HEK293 (cell line): ENCODE results near the gene UGT1A9.

Source experiments
- CTCF ChIA-PET: fragments of 350-600 bp; formaldehyde crosslinking; extraction: SDS; loops from one replicate; lab custom pipeline; 2021; ENCODE audit warnings: antibody characterized with exemption; lab: Yijun Ruan, JAX
- POLR2A ChIA-PET: fragments of 300-600 bp; formaldehyde crosslinking; extraction: SDS; loops from one replicate; lab custom pipeline; 2020; ENCODE audit warnings: antibody characterized with exemption, inconsistent platforms; lab: Yijun Ruan, JAX
- H3K27ac ChIP-seq: fragments of 200-500 bp; sonication (Bioruptor generic); 2 replicates; pipeline ENCODE4 v1.5.1; 2014; ENCODE audit warnings: low read depth, low read length, control low read depth, inconsistent platforms; ENCODE audit errors: extremely low read depth
- H3K36me3 ChIP-seq, 2 experiments: fragments of 200-500 bp in 1 of 2; sonication (Bioruptor generic) in 1 of 2; 1 replicate in 1 of 2; 2 replicates in 1 of 2; pipeline ENCODE4 v1.5.1; 2014 to 2017; ENCODE audit warnings: inconsistent platforms in 2 of 2, low read length in 2 of 2; ENCODE audit not compliant: control insufficient read depth in 2 of 2, insufficient read depth in 1 of 2
- H3K4me1 ChIP-seq: fragments of 200-500 bp; sonication (Bioruptor generic); 2 replicates; pipeline ENCODE4 v1.5.1; 2014; ENCODE audit warnings: mild to moderate bottlenecking, low read length, inconsistent platforms; ENCODE audit not compliant: control insufficient read depth, insufficient read depth
- H3K4me3 ChIP-seq: 2 replicates; pipeline ENCODE4 v1.5.1; 2011; ENCODE audit warnings: low read depth, mild to moderate bottlenecking, control low read depth, low read length, moderate library complexity
- H3K9me3 ChIP-seq: fragments of 200-500 bp; sonication (Bioruptor generic); 2 replicates; pipeline ENCODE4 v1.5.1; 2014; ENCODE audit warnings: low read depth, low read length, inconsistent platforms; ENCODE audit not compliant: control insufficient read depth, insufficient read depth
- EGR2 ChIP-seq: fragments of 450-650 bp; formaldehyde crosslinking; IDR thresholded peaks from 2 replicates; pipeline ENCODE4 v1.5.1; 2016; ENCODE audit warnings: low read depth, missing biosample characterization, missing genetic modification characterization
- TRIM28 ChIP-seq: IDR thresholded peaks from 2 replicates; pipeline ENCODE4 v1.6.1; 2011; ENCODE audit warnings: low read length, control low read depth, borderline replicate concordance
- ZBTB8A ChIP-seq: fragments of 450-650 bp; formaldehyde crosslinking; IDR thresholded peaks from 2 replicates; pipeline ENCODE4 v1.5.1; 2016; ENCODE audit warnings: missing biosample characterization, missing genetic modification characterization
- ZNF155 ChIP-seq: fragments of 450-650 bp; formaldehyde crosslinking; IDR thresholded peaks from 2 replicates; pipeline ENCODE4 v1.5.1; 2016; ENCODE audit warnings: missing biosample characterization, missing genetic modification characterization
- ZNF157 ChIP-seq: fragments of 450-650 bp; formaldehyde crosslinking; IDR thresholded peaks from 2 replicates; pipeline ENCODE4 v1.5.1; 2016; ENCODE audit warnings: missing biosample characterization, missing genetic modification characterization
- ZNF169 ChIP-seq: fragments of 450-650 bp; formaldehyde crosslinking; IDR thresholded peaks from 2 replicates; pipeline ENCODE4 v1.5.1; 2016; ENCODE audit warnings: missing biosample characterization, missing genetic modification characterization
- ZNF302 ChIP-seq: fragments of 450-650 bp; formaldehyde crosslinking; IDR thresholded peaks from 2 replicates; pipeline ENCODE4 v1.5.1; 2016; ENCODE audit warnings: missing biosample characterization, missing genetic modification characterization, low read depth
- ZNF37A ChIP-seq: fragments of 450-650 bp; IDR thresholded peaks from 2 replicates; pipeline ENCODE4 v1.5.1; 2018; ENCODE audit warnings: missing biosample characterization, missing genetic modification characterization
- ZNF501 ChIP-seq: fragments of 450-650 bp; formaldehyde crosslinking; IDR thresholded peaks from 2 replicates; pipeline ENCODE4 v1.5.1; 2016; ENCODE audit warnings: missing biosample characterization, missing genetic modification characterization
- ZNF529 ChIP-seq: fragments of 450-650 bp; formaldehyde crosslinking; IDR thresholded peaks from 2 replicates; pipeline ENCODE4 v1.5.1; 2017; ENCODE audit warnings: missing genetic modification characterization, missing biosample characterization; ENCODE audit not compliant: insufficient replicate concordance
- ZNF558 ChIP-seq: fragments of 450-650 bp; formaldehyde crosslinking; IDR thresholded peaks from 2 replicates; pipeline ENCODE4 v1.5.1; 2016; ENCODE audit warnings: missing biosample characterization, missing genetic modification characterization
- ZNF560 ChIP-seq: fragments of 450-650 bp; formaldehyde crosslinking; IDR thresholded peaks from 2 replicates; pipeline ENCODE4 v1.5.1; 2017; ENCODE audit warnings: missing biosample characterization, missing genetic modification characterization, borderline replicate concordance
- ZNF623 ChIP-seq: fragments of 450-650 bp; formaldehyde crosslinking; IDR thresholded peaks from 2 replicates; pipeline ENCODE4 v1.5.1; 2016; ENCODE audit warnings: missing biosample characterization, missing genetic modification characterization
- ZNF624 ChIP-seq: fragments of 450-650 bp; formaldehyde crosslinking; IDR thresholded peaks from 2 replicates; pipeline ENCODE4 v1.5.1; 2017; ENCODE audit warnings: missing biosample characterization, missing genetic modification characterization
- ZNF629 ChIP-seq: fragments of 450-650 bp; formaldehyde crosslinking; IDR thresholded peaks from 2 replicates; pipeline ENCODE4 v1.5.1; 2017; ENCODE audit warnings: missing biosample characterization, missing genetic modification characterization
- ZNF664 ChIP-seq: fragments of 450-650 bp; formaldehyde crosslinking; IDR thresholded peaks from 2 replicates; pipeline ENCODE4 v1.5.1; 2016; ENCODE audit warnings: missing biosample characterization, missing genetic modification characterization
- ZNF707 ChIP-seq: fragments of 450-650 bp; formaldehyde crosslinking; IDR thresholded peaks from 2 replicates; pipeline ENCODE4 v1.5.1; 2016; ENCODE audit warnings: missing biosample characterization, missing genetic modification characterization
- ZNF830 ChIP-seq: fragments of 450-650 bp; IDR thresholded peaks from 2 replicates; pipeline ENCODE4 v1.5.0; 2018; ENCODE audit warnings: missing biosample characterization, missing genetic modification characterization, low read depth, mild to moderate bottlenecking, moderate library complexity
- TF ChIP-seq, protein P1 (sequence below): fragments of 450-650 bp; formaldehyde crosslinking; IDR thresholded peaks from 2 replicates; pipeline ENCODE4 v1.5.1; 2016; ENCODE audit warnings: missing biosample characterization, missing genetic modification characterization, borderline replicate concordance
- TF ChIP-seq, protein P2 (sequence below): fragments of 450-650 bp; formaldehyde crosslinking; IDR thresholded peaks from 2 replicates; pipeline ENCODE4 v1.5.1; 2017; ENCODE audit warnings: missing biosample characterization, missing genetic modification characterization
- TF ChIP-seq, protein P3 (sequence below): fragments of 450-650 bp; formaldehyde crosslinking; IDR thresholded peaks from 2 replicates; pipeline ENCODE4 v1.5.1; 2016; ENCODE audit warnings: missing biosample characterization, missing genetic modification characterization
- TF ChIP-seq, protein P4 (sequence below): fragments of 450-650 bp; formaldehyde crosslinking; IDR thresholded peaks from 2 replicates; pipeline ENCODE4 v1.5.1; 2016; ENCODE audit warnings: missing biosample characterization, missing genetic modification characterization
- TF ChIP-seq, protein P5 (sequence below): fragments of 450-650 bp; formaldehyde crosslinking; IDR thresholded peaks from 2 replicates; pipeline ENCODE4 v1.5.1; 2016; ENCODE audit warnings: missing biosample characterization, missing genetic modification characterization
- TF ChIP-seq, protein P6 (sequence below): fragments of 450-650 bp; formaldehyde crosslinking; IDR thresholded peaks from 2 replicates; pipeline ENCODE4 v1.5.1; 2016; ENCODE audit warnings: missing biosample characterization, missing genetic modification characterization

UGT1A9 gene

DNA sequence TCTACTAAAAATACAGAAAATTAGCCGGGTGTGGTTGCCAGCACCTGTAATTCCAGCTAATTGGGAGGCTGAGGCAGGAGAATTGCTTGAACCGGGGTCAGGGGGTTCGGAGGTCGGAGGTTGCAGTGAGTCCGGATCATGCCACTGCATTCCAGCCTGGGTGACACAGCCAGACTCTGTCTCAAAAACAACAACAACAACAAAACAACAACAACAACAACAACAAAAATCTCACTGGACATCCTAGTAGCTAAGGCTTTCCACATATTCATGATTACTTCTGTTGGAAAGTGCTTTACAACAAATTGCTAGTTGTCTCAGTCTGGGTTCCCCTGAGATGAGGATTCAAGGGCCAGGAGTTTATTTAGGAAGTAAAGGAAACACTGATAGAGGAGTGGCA lies 102.2 kb downstream of the UGT1A9 start (continued):
- TF ChIP-seq ZNF37A, result no peak
- TF ChIP-seq ZNF830, result no peak
- TF ChIP-seq, protein P1, sequence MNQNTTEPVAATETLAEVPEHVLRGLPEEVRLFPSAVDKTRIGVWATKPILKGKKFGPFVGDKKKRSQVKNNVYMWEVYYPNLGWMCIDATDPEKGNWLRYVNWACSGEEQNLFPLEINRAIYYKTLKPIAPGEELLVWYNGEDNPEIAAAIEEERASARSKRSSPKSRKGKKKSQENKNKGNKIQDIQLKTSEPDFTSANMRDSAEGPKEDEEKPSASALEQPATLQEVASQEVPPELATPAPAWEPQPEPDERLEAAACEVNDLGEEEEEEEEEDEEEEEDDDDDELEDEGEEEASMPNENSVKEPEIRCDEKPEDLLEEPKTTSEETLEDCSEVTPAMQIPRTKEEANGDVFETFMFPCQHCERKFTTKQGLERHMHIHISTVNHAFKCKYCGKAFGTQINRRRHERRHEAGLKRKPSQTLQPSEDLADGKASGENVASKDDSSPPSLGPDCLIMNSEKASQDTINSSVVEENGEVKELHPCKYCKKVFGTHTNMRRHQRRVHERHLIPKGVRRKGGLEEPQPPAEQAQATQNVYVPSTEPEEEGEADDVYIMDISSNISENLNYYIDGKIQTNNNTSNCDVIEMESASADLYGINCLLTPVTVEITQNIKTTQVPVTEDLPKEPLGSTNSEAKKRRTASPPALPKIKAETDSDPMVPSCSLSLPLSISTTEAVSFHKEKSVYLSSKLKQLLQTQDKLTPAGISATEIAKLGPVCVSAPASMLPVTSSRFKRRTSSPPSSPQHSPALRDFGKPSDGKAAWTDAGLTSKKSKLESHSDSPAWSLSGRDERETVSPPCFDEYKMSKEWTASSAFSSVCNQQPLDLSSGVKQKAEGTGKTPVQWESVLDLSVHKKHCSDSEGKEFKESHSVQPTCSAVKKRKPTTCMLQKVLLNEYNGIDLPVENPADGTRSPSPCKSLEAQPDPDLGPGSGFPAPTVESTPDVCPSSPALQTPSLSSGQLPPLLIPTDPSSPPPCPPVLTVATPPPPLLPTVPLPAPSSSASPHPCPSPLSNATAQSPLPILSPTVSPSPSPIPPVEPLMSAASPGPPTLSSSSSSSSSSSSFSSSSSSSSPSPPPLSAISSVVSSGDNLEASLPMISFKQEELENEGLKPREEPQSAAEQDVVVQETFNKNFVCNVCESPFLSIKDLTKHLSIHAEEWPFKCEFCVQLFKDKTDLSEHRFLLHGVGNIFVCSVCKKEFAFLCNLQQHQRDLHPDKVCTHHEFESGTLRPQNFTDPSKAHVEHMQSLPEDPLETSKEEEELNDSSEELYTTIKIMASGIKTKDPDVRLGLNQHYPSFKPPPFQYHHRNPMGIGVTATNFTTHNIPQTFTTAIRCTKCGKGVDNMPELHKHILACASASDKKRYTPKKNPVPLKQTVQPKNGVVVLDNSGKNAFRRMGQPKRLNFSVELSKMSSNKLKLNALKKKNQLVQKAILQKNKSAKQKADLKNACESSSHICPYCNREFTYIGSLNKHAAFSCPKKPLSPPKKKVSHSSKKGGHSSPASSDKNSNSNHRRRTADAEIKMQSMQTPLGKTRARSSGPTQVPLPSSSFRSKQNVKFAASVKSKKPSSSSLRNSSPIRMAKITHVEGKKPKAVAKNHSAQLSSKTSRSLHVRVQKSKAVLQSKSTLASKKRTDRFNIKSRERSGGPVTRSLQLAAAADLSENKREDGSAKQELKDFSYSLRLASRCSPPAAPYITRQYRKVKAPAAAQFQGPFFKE (tag by site-specific recombination), result no peak
- TF ChIP-seq, protein P2, sequence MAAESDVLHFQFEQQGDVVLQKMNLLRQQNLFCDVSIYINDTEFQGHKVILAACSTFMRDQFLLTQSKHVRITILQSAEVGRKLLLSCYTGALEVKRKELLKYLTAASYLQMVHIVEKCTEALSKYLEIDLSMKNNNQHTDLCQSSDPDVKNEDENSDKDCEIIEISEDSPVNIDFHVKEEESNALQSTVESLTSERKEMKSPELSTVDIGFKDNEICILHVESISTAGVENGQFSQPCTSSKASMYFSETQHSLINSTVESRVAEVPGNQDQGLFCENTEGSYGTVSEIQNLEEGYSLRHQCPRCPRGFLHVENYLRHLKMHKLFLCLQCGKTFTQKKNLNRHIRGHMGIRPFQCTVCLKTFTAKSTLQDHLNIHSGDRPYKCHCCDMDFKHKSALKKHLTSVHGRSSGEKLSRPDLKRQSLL (tag by site-specific recombination), result no peak
- TF ChIP-seq ZNF664 (tag by site-specific recombination), result no peak
- TF ChIP-seq ZNF302 (tag by site-specific recombination), result no peak
- TF ChIP-seq ZNF560, result no peak
- no peak for TF ChIP-seq ZNF157 (tag by site-specific recombination)
- TF ChIP-seq, protein P3, sequence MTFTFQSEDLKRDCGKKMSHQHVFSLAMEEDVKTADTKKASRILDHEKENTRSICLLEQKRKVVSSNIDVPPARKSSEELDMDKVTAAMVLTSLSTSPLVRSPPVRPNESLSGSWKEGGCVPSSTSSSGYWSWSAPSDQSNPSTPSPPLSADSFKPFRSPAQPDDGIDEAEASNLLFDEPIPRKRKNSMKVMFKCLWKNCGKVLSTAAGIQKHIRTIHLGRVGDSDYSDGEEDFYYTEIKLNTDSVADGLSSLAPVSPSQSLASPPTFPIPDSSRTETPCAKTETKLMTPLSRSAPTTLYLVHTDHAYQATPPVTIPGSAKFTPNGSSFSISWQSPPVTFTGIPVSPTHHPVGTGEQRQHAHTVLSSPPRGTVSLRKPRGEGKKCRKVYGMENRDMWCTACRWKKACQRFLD, result no peak

DNA sequence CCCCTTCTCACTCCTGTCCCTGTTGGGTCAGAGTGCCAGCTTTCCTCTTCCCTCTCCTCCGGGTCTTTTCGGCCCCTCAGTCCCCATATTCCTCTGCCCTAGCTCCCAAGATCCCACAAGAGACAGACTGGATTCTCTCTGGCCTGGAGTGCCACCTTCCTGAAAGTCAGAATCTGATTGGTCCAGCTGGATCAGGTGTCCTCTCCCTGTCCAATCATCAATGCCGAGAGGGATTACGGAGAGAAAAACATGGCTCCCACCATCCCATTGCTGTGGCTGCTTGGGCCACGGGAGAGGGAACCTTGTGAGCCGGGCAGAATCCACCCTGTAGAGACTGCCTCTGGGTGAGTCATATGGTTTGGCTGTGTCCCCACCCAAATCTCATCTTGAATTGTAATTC lies 103.7 kb downstream of the UGT1A9 start:
- H3K9me3 ChIP-seq, result no peaks in the 10 kb centered on the region
- H3K27ac ChIP-seq, result no peak overlapping the region
- no peaks in the 10 kb centered on the region for H3K36me3 ChIP-seq
- TF ChIP-seq ZNF155, result no peak
- TF ChIP-seq ZNF629 (tag by site-specific recombination), result no peak
- no peak for TF ChIP-seq EGR2 (tag by site-specific recombination)
- no peak for TF ChIP-seq ZNF169
- TF ChIP-seq, protein P4, sequence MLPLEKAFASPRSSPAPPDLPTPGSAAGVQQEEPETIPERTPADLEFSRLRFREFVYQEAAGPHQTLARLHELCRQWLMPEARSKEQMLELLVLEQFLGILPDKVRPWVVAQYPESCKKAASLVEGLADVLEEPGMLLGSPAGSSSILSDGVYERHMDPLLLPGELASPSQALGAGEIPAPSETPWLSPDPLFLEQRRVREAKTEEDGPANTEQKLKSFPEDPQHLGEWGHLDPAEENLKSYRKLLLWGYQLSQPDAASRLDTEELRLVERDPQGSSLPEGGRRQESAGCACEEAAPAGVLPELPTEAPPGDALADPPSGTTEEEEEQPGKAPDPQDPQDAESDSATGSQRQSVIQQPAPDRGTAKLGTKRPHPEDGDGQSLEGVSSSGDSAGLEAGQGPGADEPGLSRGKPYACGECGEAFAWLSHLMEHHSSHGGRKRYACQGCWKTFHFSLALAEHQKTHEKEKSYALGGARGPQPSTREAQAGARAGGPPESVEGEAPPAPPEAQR (tag by site-specific recombination), result no peak
- no peak for TF ChIP-seq ZBTB8A
- TF ChIP-seq, protein P5, sequence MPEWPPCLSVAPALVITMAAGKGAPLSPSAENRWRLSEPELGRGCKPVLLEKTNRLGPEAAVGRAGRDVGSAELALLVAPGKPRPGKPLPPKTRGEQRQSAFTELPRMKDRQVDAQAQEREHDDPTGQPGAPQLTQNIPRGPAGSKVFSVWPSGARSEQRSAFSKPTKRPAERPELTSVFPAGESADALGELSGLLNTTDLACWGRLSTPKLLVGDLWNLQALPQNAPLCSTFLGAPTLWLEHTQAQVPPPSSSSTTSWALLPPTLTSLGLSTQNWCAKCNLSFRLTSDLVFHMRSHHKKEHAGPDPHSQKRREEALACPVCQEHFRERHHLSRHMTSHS (tag by site-specific recombination), result no peak
- no peak for TF ChIP-seq ZNF623 (tag by site-specific recombination)
- TF ChIP-seq ZNF501 (tag by site-specific recombination), result no peak
- no peak for TF ChIP-seq ZNF707 (tag by site-specific recombination)
- TF ChIP-seq, protein P6, sequence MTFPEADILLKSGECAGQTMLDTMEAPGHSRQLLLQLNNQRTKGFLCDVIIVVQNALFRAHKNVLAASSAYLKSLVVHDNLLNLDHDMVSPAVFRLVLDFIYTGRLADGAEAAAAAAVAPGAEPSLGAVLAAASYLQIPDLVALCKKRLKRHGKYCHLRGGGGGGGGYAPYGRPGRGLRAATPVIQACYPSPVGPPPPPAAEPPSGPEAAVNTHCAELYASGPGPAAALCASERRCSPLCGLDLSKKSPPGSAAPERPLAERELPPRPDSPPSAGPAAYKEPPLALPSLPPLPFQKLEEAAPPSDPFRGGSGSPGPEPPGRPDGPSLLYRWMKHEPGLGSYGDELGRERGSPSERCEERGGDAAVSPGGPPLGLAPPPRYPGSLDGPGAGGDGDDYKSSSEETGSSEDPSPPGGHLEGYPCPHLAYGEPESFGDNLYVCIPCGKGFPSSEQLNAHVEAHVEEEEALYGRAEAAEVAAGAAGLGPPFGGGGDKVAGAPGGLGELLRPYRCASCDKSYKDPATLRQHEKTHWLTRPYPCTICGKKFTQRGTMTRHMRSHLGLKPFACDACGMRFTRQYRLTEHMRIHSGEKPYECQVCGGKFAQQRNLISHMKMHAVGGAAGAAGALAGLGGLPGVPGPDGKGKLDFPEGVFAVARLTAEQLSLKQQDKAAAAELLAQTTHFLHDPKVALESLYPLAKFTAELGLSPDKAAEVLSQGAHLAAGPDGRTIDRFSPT, result no peak
- no peak for TF ChIP-seq ZNF529
- no peak for TF ChIP-seq ZNF558 (tag by site-specific recombination)
- TF ChIP-seq ZNF624 (tag by site-specific recombination), result no peak
- TF ChIP-seq TRIM28, result no peak
- ChIA-PET POLR2A (no interaction called here), CTCF (interaction anchor here (0.8 to 1.0 kb wide), 2 partner anchors 12 to 82 kb away, joined by 4 read pairs; no protein-coding TSS in a partner anchor)
- no peaks in the 10 kb centered on the region for H3K4me1 ChIP-seq
- no peak overlapping the region for H3K4me3 ChIP-seq
